PC-3 (cell line): ENCODE data around the gene EFL1. TPM values are rescaled to one million over a fixed set of nuclear protein-coding genes. Genes with fewer than 3 reads are reported as not detected.
"Not testable (repeated sequence)": the region's sequence is repeated elsewhere in the genome, so short reads cannot be mapped to it uniquely, and the experiment has no call there.

Experiments used
- ATAC-seq: fragments of 200-7000 bp; cut with Tn5 transposase; 2 replicates; pipeline ENCODE4 v1.9.1; 2020; ENCODE audit warnings: mild to moderate bottlenecking, moderate library complexity
- BruUV-seq: library from RNA; stranded (reverse); fragments of 400-500 nt; replicated peaks from 2 replicates; lab custom pipeline; 2021; lab: Mats Ljungman, UMichigan
- CTCF ChIA-PET: fragments of 300-600 bp; sonication (Branson Sonifier 250); formaldehyde crosslinking; loops from one replicate; lab custom pipeline; 2022; ENCODE audit warnings: antibody characterized with exemption; lab: Charles Lee
- POLR2A ChIA-PET: fragments of 300-600 bp; sonication (Branson Sonifier 250); formaldehyde crosslinking; loops from one replicate; lab custom pipeline; 2022; ENCODE audit warnings: antibody characterized with exemption; ENCODE audit not compliant: unreplicated experiment; lab: Charles Lee
- DNase-seq: peaks from one replicate; pipeline ENCODE4 v3.0.0-alpha.2; 2015
- H2AFZ ChIP-seq: fragments of 300-600 bp; sonication (generic); 2 replicates; pipeline ENCODE4 v1.6.0; 2016; ENCODE audit warnings: antibody characterized with exemption, low read length
- H3F3A ChIP-seq: fragments of 300-600 bp; sonication (generic); one replicate; pipeline ENCODE4 v1.6.0; 2017; ENCODE audit warnings: antibody characterized with exemption, low read length, control low read depth, mild to moderate bottlenecking; ENCODE audit not compliant: unreplicated experiment
- H3K27ac ChIP-seq: fragments of 300-600 bp; sonication (generic); 2 replicates; pipeline ENCODE4 v1.5.1; 2016; ENCODE audit warnings: mild to moderate bottlenecking, low read length
- H3K27me3 ChIP-seq: fragments of 300-600 bp; sonication (generic); 2 replicates; pipeline ENCODE4 v1.6.1; 2016; ENCODE audit warnings: low read length, mixed read lengths
- H3K36me3 ChIP-seq: fragments of 300-600 bp; sonication (generic); 2 replicates; pipeline ENCODE4 v1.6.1; 2016; ENCODE audit warnings: low read depth, mixed run types, low read length, mixed read lengths
- H3K4me1 ChIP-seq: fragments of 300-600 bp; sonication (generic); 2 replicates; pipeline ENCODE4 v1.5.1; 2016; ENCODE audit warnings: low read length; ENCODE audit not compliant: insufficient read depth
- H3K4me2 ChIP-seq: fragments of 300-600 bp; sonication (generic); 2 replicates; pipeline ENCODE4 v1.6.0; 2016; ENCODE audit warnings: low read length
- H3K4me3 ChIP-seq: fragments of 300-600 bp; sonication (generic); 2 replicates; pipeline ENCODE4 v1.5.1; 2016; ENCODE audit warnings: mild to moderate bottlenecking, low read length, mixed read lengths
- H3K79me2 ChIP-seq: fragments of 300-600 bp; sonication (generic); 2 replicates; pipeline ENCODE4 v1.6.1; 2017; ENCODE audit warnings: low read length, mixed read lengths
- H3K9ac ChIP-seq: fragments of 300-600 bp; sonication (generic); 2 replicates; pipeline ENCODE4 v1.6.0; 2016; ENCODE audit warnings: mild to moderate bottlenecking, low read length
- H3K9me2 ChIP-seq: fragments of 300-600 bp; sonication (generic); replicated peaks from 2 replicates; pipeline ENCODE4 v1.6.1; 2016; ENCODE audit warnings: mixed run types, low read length, mixed read lengths
- H3K9me3 ChIP-seq: fragments of 300-600 bp; sonication (generic); 2 replicates; pipeline ENCODE4 v1.6.1; 2016; ENCODE audit warnings: low read length, mixed read lengths
- H4K20me1 ChIP-seq: fragments of 300-600 bp; sonication (generic); 2 replicates; pipeline ENCODE4 v1.6.1; 2016; ENCODE audit warnings: low read length, mixed read lengths
- EZH2 ChIP-seq: fragments of 300-600 bp; sonication (generic); IDR thresholded peaks from one replicate; pipeline ENCODE4 v1.6.1; 2017; ENCODE audit warnings: antibody characterized with exemption, mild to moderate bottlenecking, low read length; ENCODE audit not compliant: unreplicated experiment
- EZH2phosphoT487 ChIP-seq: fragments of 300-600 bp; sonication (generic); IDR thresholded peaks from 2 replicates; pipeline ENCODE4 v1.6.1; 2018; ENCODE audit warnings: mild to moderate bottlenecking, antibody characterized with exemption, low read length, borderline replicate concordance
- intact Hi-C: fragments of 100-400 bp; cut with micrococcal nuclease; formaldehyde crosslinking; loops from 2 replicates; pipeline ENCODE4 v1.9.0; 2023
- total RNA-seq: library from RNA; depleted of rRNA; stranded (reverse); fragments of >200 nt; gene quantifications from 2 replicates; pipeline ENCODE4 v1.2.3, GENCODE V29; 2014
- TF ChIP-seq, protein P1 (sequence below): fragments of 300-600 bp; sonication (generic); conservative IDR thresholded peaks from 2 replicates; pipeline ENCODE4 v1.5.1; 2017; ENCODE audit warnings: antibody characterized with exemption, low read depth, mild to moderate bottlenecking, low read length

Gene EFL1
- total RNA-seq, 1 experiment from 2014 or later, result 14.7 TPM

GRCh38 chr15:82267137-82267536 lies 4.6 kb upstream of the EFL1 start:
- H3K9ac ChIP-seq, H3F3A ChIP-seq, H2AFZ ChIP-seq, H3K27me3 ChIP-seq, H3K27ac ChIP-seq, BruUV-seq, H3K79me2 ChIP-seq, H3K4me3 ChIP-seq, intact Hi-C loops, H3K9me3 ChIP-seq, CTCF ChIA-PET, ATAC-seq, H4K20me1 ChIP-seq, H3K9me2 ChIP-seq, DNase-seq, H3K36me3 ChIP-seq, H3K4me2 ChIP-seq, POLR2A ChIA-PET: not testable (repeated sequence)
- peaks cover 13% of the 10 kb centered on the region for H3K4me1 ChIP-seq

- Histone ChIP-seq H3F3A (peaks cover 10% of the 10 kb centered on the region), H3K9me3 (no peaks in the 10 kb centered on the region), H2AFZ (peak overlapping the region; percentile 73), H3K4me2 (peak overlapping the region; percentile 86), H3K4me1 (peaks cover 30% of the 10 kb centered on the region), H3K27me3 (no peaks in the 10 kb centered on the region), H3K4me3 (peak overlapping the region; percentile 81), H3K27ac (peak overlapping the region; percentile 78), H3K79me2 (peaks cover 28% of the 10 kb centered on the region), H3K9me2 (no peaks in the 10 kb centered on the region), H4K20me1 (peaks cover 18% of the 10 kb centered on the region), H3K9ac (peak overlapping the region; percentile 78), H3K36me3 (peaks cover 14% of the 10 kb centered on the region)
- no TSS peak for BruUV-seq
- ChIA-PET CTCF (interaction anchor here (1.0 kb wide), 1 partner anchor 155 kb away, joined by 3 read pairs; no protein-coding TSS in a partner anchor), POLR2A (no interaction called here)
- intact Hi-C loops, result no loop called here
- peak; percentile 63 for ATAC-seq
- DNase-seq, result peak; percentile 85
- TF ChIP-seq EZH2, result no peak
- TF ChIP-seq, protein P1, sequence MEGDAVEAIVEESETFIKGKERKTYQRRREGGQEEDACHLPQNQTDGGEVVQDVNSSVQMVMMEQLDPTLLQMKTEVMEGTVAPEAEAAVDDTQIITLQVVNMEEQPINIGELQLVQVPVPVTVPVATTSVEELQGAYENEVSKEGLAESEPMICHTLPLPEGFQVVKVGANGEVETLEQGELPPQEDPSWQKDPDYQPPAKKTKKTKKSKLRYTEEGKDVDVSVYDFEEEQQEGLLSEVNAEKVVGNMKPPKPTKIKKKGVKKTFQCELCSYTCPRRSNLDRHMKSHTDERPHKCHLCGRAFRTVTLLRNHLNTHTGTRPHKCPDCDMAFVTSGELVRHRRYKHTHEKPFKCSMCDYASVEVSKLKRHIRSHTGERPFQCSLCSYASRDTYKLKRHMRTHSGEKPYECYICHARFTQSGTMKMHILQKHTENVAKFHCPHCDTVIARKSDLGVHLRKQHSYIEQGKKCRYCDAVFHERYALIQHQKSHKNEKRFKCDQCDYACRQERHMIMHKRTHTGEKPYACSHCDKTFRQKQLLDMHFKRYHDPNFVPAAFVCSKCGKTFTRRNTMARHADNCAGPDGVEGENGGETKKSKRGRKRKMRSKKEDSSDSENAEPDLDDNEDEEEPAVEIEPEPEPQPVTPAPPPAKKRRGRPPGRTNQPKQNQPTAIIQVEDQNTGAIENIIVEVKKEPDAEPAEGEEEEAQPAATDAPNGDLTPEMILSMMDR, result no peak
- TF ChIP-seq EZH2phosphoT487, result no peak
Measured at GRCh38 chr15:82263350-82263749, 816 bp upstream of the EFL1 start.

- Histone ChIP-seq H3K9ac (peak overlapping the region; percentile 78), H3K36me3 (peaks cover 17% of the 10 kb centered on the region), H3K4me2 (peak overlapping the region; percentile 86), H4K20me1 (peaks cover 18% of the 10 kb centered on the region), H3K4me1 (peaks cover 26% of the 10 kb centered on the region), H2AFZ (peak overlapping the region; percentile 73), H3K4me3 (peak overlapping the region; percentile 81), H3K27ac (peak overlapping the region; percentile 78), H3K79me2 (peaks cover 28% of the 10 kb centered on the region)
- H3K9me3 ChIP-seq, H3F3A ChIP-seq, POLR2A ChIA-PET, intact Hi-C loops, CTCF ChIA-PET, H3K27me3 ChIP-seq, H3K9me2 ChIP-seq: not testable (repeated sequence)
- ATAC-seq (peak; percentile 73), DNase-seq (peak; percentile 85)
- TSS peak; percentile 36 for BruUV-seq
Measured at GRCh38 chr15:82261566-82262421, 740 bp downstream of the EFL1 start.

GRCh38 chr15:82248261-82248660 lies 14.3 kb downstream of the EFL1 start:
- CTCF ChIA-PET, H3K9me3 ChIP-seq, H4K20me1 ChIP-seq, H2AFZ ChIP-seq, POLR2A ChIA-PET, H3K9ac ChIP-seq, H3K27ac ChIP-seq, BruUV-seq, H3K9me2 ChIP-seq, H3K36me3 ChIP-seq, H3K4me1 ChIP-seq, intact Hi-C loops, H3K4me2 ChIP-seq, H3F3A ChIP-seq, ATAC-seq, DNase-seq, H3K79me2 ChIP-seq, H3K4me3 ChIP-seq, H3K27me3 ChIP-seq: not testable (repeated sequence)

- H3K36me3 ChIP-seq, H3K4me1 ChIP-seq, ATAC-seq, DNase-seq, H3F3A ChIP-seq, H4K20me1 ChIP-seq, H2AFZ ChIP-seq, intact Hi-C loops, CTCF ChIA-PET, POLR2A ChIA-PET, H3K79me2 ChIP-seq, BruUV-seq, H3K4me2 ChIP-seq, H3K9me2 ChIP-seq, H3K27me3 ChIP-seq, H3K4me3 ChIP-seq, H3K9me3 ChIP-seq, H3K9ac ChIP-seq, H3K27ac ChIP-seq: not testable (repeated sequence)
Measured at GRCh38 chr15:82245956-82246355, 16.6 kb downstream of the EFL1 start.
